Measurements from ENCODE around the gene AGBL4.

The AGBL4 gene

DNA sequence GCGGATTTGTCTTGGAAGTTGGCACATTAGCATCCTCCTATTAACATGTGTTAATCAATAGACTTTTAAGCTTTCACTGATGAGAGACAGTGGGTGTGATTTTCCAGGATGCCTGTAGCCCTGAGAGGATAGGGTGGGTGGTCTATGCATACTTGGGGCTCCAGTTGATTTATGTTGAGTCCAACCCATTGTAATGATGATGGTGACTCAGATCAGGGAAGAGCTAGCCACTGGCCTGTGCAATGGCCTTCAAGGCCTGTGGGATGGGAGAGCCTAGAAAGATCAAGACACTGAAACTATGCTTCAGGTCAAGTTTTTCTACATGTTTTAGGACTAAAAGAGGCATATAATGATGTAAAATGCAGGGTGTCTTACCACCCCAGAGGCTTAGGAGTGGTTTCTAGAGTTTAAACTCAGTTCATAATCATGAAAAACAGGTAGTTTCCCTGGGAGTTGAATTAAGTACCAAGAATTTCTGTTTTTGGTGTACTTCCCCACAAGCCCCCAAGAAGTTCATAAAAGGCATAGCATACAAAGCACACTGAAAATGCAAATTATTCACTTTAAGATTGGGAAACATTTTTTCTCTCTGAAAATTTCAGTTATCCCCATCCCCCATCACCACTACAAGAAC lies 1267.0 kb downstream of the AGBL4 start:
- DNase-seq = no peak

DNA sequence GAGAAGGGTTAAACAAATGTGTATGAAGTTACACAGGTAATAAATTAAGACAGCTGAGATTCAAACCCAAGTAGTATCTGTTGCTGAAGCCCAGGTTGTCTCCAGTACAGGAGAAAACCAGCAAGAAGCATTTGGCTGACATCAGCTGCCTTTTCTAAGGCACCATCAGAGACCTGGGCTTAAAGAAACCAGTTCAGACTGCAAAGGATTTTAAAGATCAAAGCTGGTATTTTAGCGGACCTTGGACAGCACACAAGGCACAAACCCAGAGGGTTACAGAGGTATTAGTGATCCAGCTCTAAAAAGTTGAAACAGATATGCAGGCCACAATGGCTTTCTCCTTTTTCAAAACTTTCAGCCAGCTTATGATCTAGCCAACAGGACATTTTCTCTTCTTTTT lies 1270.5 kb downstream of the AGBL4 start:
- DNase-seq = no peak

DNA sequence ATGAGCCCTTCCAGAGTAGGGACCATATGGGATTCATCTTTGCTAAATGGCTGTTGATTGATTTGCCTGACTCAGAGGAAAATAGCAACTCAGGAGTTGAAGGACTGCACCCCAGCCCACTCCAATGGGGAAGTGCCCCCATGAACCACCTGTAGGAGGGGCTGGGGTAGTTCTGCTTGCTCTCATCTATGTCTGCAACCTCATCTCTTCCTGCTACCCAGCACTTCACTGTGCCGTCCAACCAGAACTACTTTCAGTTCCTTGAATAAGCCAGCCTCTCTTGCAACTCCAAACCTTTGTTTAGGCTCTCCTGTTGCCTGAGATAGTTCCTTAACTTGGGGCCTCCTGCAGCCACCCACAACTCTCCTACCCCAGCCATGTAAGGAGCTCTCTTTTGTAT lies 1273.6 kb downstream of the AGBL4 start:
- DNase-seq = peak; percentile 15

DNA sequence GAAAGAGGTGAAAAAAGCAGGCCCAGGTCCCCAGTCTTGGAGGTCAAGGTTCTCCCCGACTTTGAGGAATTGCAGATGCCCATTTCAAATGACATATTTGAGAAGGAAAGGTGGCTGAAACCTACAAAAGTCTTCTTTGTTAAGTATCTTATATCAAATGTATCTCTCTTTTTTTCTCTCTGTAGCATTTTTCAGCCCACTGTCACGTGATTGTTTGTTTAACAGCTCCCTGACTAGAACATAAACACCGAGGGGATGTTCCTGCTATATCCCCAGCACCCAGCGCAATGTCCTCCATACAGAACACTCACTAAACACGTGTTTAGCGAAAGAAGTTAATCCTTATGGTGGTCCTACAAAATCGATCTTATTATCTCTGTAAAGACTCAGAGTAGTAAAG lies 1274.7 kb downstream of the AGBL4 start:
- no peak for DNase-seq

DNA sequence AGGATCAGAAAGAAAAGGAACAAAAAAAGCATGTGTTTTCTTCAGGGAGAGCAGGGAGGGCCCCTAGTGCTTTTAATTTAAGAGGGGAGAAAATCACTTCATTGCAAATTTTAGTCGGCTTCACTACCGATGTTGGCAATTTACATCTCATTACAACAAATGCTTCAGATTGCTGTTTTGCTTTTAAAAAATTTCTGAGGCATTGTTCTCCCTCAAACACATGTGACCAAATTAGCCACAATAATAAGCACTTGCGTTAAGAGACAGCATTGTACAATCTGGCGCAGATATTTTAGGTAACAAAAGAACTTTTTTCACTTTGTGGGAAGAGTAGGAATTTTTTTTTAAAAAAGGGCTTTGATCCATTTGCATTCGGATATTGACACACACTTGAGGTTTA lies 1276.8 kb downstream of the AGBL4 start:
- DNase-seq = no peak

DNA sequence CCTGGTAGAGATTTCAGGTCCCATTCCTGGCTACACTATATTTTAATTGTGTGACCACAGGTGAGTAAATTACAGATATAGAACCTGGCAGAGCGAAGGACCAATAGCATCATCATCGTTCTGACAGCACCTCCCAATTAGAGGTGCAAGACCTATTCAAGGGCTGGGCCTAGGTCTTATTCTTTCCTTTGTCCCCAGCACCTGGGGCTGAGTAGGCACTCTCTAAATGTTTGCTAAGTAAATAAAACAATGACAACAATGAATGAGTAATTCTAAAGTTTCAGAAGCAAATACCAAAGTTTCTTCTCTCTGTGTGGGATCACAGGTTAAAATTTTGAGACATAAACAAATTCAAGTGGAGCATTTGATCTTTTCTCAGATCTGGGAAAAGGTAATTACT lies 1279.7 kb downstream of the AGBL4 start:
- DNase-seq = no peak

DNA sequence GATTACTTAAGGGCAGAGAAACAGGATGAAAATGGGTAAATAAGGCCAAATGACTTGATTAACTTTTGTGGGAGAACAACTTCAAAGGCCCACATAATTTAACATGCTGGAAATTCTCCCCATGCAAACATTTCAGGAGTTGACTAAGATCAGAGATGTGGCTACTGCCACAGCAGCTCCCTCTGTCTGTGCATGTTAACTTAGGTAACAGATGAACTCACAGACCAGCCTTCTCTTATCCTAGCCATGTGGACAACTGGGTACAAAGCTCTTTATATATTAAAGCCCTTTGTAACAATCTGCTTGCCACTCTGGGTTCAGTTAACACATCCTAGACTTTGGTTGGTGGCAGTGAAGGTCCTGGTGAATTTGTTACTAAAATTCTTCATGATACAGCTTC lies 1280.3 kb downstream of the AGBL4 start:
- no peak for DNase-seq

DNA sequence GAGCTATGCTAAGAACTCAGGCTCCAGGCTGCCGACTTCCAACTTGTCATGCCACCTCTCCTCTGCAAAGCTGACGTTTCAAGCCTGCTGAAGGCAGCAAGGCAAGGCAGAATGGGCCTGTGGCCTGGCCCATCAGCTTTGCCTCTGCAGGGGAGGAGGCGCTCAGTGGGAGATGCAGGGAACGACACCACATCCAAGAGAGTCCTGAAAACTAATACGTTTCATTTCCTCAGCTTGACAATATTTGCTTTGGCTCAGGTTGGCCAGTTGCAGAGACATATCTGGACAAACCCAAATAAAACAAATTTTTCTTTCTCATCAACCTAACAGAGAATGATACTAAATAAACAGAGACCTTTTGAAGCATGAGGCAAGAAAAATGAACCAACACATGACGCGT lies 1282.4 kb downstream of the AGBL4 start:
- no peak for DNase-seq

DNA sequence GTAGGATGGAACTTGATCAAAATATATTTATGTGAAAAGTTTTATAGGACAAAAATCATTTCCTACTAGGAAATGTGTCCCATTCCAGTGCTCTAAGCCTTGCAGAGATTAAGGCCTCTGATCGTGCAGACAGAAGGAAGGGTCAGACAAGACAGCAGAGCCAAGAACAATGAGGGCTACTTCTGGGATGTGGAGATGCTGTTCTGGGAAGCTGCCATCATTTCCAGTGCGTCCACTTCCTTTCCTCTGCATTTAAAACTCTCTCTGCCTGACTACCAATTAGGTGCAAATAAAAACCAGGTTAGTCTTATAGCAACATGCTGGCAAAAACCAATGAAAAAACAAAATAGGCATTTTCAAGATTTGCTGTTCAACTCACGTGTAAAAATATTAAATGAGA lies 1283.1 kb downstream of the AGBL4 start:
- DNase-seq = no peak

DNA sequence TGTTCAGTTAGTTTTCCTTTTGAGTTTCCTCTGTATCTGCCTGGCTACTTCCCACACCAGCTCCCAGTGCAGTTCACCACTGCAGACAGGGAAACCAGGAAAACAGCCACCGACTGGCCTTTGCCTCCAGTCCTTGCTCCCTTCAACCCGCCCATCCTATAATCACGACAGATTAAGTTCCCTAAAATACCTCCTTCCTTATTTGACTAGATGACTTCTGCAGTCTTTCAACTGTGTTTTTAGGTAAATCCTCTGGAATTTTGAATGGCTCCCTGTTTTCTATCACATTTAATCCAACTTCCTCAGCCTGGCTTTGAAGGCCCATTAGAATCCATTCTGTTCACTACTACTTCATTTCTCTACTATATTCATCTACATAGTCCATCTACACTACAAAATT lies 1284.7 kb downstream of the AGBL4 start:
- DNase-seq = no peak

DNA sequence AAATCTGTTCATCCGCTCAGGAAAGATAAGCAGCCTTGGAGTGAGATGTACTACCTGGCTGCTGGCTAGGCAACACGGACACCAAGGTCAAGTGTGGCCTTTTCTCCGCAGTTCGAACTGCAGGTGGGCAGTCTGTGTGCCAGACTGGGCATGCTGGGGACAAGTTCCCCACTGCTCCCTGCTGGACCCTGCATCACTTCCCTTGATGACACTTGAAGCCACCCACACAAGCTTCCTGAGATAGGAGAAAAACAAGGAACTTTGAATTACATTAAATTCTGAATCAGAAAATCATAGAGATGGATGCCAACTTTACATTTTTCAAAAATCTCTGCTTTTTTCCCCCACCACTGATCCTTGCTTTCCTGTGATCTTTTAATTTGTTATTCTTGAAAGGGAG lies 1285.4 kb downstream of the AGBL4 start:
- DNase-seq = no peak

DNA sequence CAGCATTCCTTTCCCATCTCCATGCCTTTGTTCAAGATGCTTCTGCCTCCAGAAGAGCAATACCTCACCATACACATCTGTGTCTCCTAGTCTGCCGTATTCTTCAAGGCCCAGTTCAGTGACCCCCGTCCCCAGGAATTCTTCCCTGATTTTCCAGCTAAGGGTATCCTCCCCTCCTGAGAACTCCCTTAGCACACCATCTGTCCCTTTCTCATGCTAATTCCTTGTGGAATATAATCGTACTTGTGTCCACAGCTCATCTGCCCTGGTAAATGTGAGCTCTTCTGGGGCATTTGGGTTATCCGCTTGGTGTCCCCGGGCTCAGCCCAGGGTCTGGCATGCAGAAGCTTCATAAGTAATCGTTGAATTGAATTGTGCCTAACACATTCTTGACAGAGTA lies 1288.0 kb downstream of the AGBL4 start:
- no peak for DNase-seq

DNA sequence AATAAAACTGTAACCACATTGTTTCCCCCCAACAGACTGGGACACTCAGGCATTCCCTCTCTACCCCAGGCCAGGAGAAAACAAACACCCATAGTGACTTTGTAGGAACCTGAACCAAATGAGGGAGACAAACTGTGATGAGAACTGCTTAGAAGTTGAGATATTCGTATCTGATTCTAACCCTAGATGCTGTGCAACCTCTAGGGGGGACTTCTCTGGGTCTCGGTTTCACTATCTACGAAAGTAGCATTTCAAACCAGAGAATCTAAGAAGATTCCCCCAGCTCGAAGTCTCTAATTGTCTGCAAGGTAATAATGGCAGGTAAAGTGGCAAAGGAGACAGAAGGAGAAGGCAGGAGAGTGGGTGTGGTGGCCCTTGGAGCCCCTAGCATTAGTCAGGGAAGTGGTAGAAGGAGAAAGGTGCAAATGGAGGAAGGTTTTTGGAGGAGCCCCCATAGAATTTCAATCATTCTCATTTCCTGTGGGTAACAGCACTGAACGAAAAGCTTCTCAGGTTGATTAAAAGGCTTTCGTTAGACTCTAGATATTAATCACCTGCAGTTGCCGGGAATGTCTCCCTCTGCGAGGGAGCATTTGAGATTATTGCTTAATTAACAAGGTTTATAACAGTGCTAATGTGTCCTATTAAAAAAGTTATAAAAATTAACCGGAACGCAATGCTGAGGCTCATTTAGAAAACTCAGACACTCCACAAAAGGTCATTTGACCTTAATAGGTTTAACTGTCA lies 1293.4 kb downstream of the AGBL4 start:
- DNase-seq = no peak

DNA sequence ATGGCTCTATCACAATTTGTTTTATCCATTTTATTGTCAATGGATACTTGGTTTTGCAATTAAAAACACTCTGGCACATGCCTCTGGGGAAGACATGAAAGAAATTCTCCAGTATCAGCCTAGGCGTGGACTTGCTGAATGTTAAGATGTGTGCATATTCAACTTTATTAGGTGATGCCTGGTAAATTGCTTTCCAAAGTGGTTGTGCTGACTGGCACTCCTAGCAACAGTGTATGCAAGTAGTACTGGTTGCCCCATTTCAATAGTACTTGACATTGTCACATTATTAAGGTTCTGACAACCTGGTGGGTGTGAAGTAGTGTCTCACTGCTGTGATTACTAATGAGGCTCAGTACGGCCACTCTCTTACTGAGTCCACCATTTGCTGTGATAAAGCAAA lies 1295.2 kb downstream of the AGBL4 start:
- no peak for DNase-seq

DNA sequence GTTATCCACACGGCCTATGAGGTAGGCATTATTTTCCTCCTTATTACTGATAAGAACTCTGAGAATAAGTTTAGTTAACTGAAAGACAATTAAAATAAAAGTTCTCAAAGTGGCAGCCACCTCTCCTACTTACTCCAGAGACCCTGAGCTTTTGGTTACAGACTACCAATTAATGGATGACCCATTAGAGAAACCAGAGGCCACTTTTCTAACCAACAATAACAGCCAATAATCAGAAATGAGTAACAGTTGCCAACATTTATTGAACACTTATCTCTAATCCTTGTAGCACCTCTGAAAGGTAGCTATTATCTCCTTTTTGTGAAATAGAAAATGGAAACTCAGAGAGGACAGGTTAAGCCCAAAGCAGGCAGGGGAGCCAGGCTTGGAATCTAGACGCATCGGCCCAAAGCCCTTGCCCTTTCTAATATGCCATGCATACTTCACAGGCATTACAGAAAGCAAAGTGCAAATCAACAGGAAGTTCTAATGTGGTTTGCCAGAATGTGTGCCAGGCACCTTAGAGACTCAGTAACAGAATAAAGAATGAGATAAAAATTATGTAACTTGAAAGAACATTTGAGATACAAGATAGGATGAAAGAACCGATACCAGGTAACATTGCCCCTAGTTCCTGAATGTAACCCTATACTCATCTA lies 1297.1 kb downstream of the AGBL4 start:
- DNase-seq = no peak

DNA sequence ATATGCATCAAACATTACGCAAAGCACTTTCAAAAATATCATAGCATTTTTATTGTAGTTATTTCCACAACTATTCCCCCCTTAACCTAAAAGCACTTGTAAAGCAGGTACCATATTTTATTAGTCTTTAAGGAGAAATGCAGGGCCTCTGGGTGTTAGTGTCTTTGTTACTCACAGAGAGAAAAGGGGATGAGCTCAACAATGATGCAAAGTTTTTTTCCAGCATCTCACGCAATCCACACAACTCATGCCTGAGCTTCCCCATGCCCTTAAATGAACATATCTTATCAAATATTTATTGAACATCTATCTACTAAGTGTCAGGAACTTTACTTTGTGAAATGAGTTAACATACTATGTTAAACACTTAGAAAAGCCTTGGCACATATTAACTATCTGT lies 1297.6 kb downstream of the AGBL4 start:
- no peak for DNase-seq

DNA sequence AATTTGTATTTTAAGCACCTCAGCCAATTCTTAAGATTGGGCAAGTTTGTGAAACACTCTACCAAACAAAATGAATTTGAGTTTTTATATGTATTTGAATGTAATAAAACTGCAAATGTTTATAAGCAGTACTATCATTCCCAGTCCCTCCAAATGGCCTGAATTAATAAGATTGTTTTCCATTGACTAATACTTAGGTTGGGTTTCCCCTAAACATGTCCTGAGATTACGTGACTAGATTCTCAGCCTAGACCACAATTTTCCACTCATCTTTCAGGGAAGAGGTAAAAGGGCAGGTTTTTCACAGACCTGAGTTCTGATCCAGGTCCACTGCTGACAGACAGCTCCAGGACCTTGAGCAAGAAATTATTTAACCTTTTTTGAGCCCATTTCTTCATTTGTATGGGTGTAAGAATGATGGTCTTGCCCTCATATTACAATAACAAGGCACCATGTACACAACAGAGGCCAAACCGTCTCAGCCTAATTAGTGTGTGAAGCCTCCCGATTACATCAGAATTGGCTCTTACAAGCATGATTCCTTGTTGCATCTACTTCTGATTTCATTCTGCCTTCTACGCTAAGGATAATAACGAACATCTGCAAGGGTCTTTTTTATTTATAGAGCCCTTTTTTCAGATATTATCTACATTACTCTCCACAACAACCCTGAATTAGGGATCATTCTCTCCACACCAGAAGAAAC lies 1298.3 kb downstream of the AGBL4 start:
- DNase-seq = no peak

DNA sequence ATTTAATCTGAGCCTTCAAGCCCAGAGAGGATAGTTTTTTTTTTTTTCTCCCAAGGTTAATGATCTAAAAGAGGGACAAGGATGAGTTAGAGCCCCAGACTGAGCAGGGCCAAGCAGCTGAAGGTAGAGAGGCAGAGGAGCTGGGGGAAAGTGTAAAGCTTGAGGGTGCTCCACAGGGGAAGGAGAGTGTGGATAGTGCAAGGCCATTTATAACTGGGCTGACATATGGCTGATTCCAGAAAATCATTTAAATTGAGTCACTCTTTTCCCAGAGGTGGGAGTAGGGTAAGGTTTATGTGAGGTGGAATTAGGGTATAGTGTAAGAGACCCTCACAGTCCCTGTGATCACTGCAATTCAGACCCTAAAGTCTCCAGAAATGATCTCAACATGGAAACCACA lies 1302.8 kb downstream of the AGBL4 start:
- no peak for DNase-seq

DNA sequence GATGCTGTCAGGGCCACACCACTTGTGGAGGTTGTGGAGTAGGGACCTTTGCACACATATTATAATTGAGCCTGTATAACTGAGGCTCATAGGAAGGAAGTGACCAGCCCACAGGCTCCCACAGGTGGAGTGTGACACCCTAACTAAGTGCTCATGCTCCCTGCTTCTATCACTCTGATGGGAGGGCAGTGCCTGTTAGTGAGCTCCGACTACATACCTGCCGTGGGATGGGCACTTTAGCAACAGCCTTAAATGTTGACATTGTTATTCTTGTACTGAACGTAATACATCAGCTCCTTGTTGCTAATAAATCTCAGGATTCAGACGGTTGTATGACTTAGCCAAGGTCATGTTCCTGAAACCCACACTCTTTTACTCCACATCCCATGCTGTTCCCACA lies 1305.0 kb downstream of the AGBL4 start:
- DNase-seq = no peak

DNA sequence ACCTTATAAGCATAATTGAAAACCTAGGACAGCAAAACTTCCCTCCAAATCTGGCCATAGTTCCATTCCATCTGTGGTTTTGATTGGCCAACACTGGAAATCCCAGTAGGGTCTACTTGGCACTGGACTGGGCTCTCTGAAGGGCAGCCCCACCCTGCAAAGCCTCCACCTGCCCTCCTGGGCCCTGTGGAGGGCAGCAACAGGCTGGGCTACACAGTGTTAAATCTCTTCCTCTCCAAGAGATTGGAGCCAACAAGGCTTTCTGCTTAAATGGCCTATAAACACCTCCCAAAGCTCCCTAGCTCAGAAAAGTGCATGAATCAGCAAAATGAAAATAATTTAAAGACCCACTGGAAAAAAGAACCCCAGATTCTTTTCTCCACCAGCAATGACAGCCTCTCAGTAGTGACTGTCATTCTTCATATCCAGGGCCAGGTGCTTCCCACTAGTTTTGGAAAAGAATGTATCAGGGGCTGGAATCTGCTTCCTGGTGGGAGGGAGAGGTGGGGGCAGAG lies 1305.6 kb downstream of the AGBL4 start:
- DNase-seq = no peak

DNA sequence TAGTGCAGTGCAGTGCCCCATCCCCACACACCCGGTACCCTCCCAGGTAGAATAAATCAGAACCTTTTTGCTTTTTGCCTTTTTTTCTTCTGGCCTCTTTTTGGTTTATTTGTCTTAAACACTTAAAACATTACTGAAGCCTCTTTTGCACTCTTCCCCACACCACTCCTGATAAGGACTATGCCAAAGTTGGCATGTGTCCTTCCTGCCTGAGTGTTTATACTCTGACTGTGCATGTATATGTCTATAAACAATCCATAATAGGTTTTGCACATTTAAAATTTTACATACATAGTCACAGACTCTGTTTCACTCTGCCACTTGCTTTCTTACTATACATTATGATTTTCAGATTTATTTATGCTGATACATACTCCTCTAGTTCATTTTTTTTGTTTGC lies 1306.7 kb downstream of the AGBL4 start:
- DNase-seq = no peak

DNA sequence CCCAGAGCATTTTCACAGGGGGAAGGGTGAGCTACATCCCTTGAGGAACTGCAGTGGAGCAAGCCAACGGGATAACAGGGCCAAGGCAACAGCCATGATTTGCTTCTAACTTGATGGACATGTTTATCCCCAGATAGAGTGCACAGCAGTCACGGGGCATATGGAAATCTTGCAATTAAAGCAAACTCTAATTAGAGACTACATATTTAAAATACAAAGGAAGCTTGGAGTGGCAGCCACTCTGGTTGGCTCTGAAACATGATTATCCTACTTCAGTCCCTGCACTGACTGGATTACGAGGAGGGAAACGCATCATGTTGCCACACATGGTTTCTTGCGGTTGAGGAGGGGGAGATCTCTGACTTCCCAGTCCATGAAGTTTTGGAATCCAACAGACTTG lies 1307.8 kb downstream of the AGBL4 start:
- DNase-seq = no peak

DNA sequence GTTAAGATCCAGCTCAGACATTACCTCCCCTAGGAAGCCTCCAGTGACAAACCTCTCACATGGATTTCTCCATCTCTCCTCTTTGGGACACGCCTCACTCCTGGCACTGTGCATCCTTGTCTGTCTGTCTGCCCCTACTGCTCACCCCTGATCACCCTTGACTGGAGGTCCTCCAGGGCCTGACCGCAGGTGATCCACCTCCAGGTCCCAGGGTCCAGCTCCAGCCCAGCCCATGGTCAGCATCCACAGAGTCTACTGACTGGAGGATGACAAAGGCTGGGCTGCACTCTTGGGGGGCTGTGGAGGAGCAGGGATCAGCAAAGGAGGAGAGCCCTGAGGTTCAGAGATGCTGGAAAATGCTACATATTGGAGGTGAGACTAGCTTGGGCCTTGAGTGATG lies 1312.8 kb downstream of the AGBL4 start:
- DNase-seq = no peak

DNA sequence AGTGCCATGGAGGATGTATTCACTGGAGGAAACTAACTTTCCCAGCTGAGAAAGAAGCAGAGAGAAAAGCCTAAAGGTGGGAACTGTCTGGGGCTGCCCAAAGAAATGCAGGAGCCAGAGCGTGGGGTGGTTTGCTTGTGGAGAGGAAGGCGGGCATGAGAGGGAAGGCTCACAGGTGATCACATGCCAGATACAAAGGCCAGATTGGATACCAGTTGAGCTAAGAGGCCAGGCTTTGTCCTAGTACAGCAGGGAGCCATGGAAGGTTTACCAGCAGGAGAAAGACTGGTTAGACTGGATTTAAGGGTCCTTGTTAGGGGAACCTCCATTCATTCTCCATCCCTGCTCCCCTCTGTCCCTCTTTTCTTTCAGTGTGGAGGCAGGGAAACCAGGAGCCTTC lies 1313.4 kb downstream of the AGBL4 start:
- no peak for DNase-seq
